IPS-NIHi11 (cell line): Measurements from ENCODE around the gene ISYNA1.

Experiments
- DNase-seq: peaks from one replicate; pipeline ENCODE4 v3.0.0; 2012; ENCODE audit warnings: mixed read lengths, low spot score

ISYNA1 gene

DNA sequence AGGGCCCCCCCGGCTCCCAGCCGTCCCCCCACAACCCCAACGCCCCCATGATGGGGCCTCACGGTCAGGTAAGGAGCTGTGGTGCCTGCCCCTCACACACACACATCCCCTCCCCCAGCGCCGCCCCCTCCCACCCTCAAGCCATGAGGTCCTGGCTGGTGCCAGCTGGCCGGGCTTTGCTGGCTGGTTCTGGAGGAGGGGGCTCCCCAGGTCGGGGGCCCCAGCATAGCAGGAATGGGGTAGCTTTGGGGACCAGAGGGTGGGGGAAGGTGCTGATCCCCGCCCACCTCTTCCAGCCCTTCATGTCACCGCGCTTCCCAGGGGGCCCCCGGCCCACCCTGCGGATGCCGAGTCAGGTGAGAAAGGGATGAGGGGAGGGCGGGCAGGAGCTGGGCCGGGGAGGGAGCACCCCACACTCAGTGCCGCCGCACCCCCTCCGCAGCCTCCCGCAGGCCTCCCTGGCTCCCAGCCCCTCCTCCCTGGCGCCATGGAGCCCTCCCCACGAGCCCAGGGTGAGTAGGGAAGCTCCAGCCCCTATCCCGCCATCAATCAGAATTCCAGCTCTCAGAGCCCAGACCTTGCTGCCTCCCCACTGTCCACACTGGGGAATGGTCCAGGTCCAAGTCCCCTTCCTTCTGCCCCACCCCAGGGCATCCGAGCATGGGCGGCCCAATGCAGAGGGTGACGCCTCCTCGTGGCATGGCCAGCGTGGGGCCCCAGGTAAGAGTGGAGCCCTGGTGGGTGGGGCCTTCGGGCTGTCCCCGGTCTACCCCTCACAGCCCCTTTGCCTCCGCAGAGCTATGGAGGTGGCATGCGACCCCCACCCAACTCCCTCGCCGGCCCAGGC lies 6.4 kb downstream of the ISYNA1 start:
- no peak for DNase-seq

DNA sequence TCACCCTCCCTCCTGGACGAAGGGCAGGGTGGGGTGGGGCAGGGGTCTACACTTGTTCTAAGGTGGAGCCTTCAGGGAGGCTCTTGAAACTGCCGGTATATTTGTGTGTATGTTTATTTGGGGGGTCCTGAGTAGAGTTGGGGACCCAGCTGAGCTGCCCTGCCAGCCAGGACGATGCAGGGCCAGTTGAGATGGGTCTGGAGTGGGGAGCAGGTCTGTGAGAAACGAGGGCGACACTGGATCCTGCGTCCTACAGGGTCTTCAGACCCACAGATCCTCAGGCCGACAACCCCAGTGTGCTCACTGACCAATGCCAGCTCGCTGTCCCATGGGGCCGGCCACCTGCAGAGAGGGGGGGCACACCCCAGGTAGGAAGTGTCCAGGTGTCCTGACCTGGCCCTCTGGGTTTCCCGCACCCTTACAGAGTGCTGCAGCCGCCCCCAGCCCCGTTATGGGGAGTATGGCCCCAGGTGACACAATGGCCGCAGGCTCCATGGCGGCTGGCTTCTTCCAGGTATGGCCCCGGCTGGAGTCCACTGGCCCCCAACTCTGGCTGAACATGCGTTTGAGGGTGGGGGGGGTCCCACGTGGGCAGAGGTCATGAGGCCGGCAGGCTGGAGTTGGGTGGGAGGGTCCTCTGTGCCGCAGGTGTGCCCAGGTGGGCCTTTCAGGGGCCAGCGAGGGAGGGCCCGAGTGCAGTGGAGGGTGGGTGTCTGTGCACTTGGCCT lies 7.4 kb downstream of the ISYNA1 start:
- no peak for DNase-seq

DNA sequence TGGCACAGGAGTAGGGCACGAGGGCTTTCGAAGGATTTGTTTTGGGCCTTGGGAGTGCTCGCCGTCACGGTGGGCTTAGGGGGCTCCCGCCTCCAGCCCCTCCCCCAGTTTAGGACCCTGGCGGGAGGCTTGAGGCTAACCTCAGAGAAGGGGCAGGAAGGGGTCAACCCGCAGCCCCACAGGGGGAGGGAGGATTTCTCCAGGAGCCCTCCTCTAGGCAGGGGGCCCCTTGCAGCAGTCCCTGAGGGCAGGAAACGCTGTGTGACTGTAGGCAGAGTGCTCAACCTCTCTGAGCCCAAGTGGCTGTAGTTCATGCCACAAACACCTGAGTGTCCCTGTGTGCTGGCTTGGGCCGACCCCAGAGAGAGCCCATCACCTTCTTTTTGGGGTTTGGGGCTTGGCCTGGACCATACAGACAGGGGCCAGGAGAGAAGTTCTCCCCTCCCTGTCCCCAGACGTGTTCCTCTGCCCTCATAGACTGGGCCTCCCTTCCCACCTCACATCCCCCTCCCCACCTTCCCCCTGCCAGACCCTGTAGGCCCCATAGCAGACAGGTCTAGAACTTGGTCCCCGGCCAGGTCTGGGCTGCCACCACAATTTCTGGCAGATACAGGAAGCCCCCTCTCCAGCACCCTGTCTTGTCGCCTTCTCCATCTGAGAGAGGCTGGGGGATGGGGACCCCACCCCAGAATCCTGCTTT lies 8.1 kb downstream of the ISYNA1 start:
- DNase-seq = no peak

DNA sequence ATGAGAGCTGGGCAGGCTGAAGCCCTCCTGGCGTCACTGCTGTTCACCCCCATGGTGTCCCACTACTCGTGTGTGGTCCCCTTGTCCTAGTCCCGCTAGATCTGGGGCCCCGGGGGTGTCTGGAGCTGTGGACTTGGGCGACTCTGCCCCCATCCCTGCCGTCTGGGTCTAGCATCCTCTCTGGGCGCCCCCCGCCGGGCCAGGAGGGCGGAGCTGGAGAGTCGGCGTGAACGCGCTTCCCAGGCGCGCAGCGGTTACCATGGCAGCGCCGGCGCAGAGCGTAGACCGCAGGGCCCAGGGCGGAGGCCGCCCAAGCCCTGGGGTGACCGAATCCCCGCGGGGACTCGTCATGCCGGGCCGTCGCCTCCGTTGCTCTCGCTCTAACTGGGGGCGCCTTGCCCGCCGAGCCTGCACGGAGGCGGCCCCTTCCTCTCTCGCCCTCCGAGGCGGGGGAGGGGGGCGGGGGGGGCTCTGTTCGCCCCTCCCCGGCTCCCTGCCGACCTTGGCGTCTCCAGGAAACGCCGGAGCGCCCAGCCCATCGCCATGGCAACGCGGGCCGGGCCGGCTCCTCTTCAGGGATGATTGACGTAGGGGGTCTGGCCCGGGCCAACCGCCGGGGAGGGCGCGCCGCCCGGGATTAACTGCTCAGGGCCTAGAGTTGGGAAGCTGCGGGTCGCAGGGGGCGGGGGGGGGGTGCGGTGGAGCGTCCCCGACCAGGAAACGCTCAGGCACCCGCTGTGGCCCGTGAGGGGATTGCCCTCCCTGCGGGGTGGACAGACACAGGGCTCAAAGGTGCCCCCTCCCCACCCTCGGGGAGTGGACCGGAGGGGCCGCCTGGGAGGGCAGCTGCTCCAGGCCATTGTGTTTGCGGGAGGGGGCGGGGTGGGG lies 8.9 kb downstream of the ISYNA1 start:
- DNase-seq = peak; percentile 95

DNA sequence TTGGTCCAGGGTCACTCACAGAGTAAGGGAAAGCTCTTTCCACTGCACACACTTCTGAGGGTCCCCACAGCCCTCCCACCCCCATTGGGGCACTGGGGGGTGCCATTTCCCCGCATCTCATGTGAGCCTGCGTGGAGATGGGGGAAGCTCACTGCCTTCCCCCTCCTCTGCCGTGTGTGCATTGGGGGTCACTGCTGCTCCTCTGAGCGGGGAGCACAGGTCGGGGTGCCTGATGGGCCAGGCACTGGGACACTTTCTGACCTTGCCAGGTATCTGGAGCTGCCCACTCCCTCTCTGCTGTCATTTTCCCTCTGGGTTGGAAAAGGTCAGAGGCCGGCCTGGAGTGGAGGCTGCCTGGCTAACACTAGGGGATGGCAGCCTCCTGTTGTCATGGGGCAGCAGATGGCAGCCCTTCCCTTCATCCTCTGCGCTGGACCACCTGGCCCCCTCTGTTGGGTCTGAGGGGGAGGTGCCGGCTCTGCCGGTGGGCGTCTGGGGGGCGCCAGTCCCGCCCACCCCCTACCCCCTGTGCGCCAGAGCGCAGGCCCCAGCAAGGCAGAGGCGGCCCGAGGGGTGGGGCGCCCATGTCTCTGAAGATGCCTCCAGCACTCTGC lies 9.7 kb downstream of the ISYNA1 start:
- no peak for DNase-seq

DNA sequence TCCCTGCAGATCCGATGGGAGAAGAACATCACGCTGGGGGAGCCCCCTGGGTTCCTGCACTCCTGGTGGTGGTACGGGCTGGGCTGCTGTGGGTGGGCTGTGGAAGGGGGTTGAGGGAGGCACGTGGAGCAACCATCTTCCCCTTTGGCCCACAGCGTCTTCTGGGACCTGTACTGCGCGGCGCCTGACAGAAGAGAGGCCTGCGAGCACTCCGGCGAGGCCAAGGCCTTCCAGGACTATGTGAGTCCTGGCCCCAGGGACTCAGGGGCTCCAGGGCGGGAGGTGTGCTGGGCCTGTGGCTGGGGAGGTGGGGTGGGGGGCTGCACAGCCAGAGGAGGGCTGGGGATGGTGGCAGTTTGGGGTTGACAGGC lies 10.2 kb downstream of the ISYNA1 start:
- no peak for DNase-seq

DNA sequence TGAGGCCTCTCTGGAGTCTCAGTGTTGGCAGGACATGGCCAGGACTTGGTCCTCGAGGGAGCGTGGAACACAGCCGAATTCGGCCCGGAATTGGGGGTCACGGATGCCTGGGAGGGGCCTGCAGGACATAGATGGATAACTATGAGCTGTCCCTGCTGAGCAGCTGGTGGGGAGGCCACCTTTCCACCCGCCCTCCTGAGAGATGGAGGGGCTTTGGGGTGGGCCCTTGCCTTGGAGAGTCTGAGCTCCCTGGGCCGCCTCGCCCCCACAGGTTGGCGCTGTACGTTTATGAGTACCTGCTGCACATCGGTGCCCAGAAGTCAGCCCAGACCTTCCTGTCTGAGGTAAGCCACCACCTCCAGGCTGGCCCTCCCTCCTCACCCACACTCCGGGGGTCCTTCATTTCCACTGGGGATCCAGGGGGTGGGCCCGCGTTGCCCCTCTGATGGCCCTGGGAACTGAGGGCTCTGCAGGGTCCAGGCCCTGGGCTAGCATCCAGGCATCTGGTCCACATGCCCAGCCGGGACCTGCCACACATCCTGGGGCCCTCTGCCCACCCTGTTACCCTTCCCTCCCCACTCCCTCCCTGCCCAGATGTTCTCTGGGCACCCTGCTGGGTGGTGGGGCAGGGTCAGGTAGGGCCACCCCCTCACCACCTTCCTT lies 10.7 kb downstream of the ISYNA1 start:
- DNase-seq = no peak

DNA sequence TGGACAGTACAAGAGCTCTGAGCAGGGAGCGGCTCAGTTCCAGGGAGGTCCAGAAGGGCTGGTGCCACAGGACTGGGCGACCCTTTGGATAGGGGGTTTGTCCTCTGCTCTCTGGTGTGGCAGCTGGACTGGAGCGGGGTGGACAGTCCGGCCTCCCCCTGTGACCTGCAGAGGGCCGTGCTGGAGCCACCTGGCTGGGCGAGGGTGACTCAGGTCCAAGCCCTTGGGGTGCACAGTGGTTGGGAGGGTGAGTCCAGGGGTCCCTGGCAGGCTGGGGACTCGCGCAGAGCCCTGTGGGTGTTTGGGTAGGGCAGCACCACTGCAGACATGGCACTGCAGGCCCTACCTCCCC lies 11.5 kb downstream of the ISYNA1 start:
- DNase-seq = no peak

DNA sequence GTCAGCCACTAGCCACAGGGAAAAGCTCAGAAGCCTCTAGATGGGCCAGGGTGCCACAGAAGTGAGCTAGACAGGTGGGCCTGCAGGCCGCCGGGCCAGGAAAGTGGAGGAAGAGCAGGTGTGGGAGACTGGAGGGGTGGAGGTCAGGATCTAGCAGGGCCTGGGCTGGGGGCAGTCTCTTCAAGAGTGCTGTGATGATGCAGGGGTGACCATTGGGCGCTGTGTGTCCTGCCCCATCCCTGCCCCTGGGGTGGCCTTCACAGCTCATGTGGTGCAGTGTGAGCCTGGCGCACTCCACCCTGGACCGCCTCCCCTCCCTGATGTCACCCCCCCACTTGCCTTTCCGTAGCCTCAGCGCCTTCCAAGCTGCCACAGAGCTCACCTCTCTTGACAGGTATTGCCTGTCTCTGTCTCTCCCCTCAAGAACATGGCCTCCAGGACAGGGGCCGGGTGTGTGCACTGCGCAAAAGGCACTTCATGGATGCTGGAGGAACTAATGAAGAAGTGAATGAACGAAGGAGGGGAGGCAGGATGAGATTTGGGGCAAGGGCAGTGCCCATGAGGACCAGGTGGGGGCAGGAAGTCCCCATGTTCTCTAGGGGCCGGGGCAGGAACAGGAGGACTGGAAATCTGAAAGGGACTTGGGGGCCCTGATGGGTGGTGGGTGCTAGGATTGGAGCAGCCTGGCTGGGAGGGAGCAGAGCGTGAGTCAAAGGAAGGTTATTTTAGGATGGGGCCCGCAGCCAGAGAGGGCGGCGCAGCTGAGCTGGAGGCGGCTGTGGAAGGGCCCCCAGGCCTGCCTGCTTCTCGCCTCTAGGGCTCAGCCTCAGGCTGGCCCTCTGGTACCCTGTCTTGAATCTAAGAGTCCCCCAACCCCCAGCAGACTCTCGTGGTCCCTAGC lies 12.2 kb downstream of the ISYNA1 start:
- DNase-seq = no peak

DNA sequence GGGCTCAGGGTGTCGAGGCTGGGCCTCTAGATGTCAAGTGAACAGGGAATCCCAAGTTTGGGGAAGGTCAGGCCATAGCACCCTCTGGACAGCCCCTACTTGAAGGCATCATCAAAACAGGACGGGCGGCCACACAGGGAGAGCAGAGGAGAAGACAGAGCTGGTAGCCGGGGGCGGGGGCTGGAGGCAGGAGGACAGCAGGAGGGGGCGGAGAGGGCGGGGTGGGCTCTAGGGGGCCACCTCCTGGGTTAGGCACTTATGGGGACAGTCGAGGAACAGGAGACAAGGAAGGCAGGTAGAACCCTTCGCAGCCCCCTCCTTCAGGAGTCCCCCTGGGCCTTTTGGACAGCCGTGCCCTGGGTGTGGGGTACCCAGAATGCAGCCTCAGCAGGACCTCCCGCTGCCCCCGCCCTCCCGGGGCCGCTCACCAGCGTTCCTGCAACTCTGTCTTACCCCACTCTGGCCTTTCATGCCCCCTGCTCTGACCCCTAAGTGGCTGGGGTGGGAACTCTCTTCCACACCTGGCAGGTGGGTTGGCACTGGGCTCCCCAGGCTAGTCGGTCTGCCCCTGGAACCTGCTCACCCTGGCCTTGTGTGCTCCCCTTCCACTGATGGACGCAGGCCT lies 12.9 kb downstream of the ISYNA1 start:
- DNase-seq = no peak

DNA sequence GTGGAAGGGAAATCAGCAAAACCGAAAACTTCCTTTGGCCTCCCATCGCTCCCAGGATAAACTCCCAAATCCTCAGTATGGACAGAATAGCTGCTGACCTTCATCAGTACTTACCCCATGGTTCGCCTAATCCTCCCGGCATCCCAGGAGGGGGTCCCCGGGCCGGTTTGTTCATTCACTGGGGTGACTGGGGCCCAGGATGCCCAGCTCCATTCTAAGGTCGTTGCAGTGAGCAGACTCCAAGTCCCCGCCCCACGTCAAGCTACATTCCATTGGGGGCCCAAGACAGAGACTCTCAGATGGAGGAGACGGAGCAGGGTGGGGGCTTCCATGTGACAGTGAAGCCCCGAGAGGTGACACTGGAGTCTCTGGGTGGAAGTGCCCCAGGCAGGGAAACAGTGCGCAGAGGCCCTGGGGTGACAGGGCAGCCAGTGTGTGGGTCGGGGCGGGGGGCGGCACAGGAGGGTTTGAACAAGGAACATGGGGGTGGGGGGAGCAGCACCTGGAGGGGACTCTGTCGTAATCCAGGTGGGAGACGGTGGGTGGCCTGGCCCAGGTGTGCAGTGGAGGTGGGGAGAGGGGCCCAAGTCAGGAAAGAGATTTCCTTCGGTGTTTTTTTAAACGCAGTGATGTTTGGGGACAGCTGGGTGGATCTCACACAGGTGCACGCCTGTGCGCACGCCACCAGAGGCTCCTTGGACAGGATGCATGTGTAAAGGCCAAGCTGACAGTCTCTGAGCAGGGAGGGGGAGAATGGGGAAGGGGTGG lies 13.6 kb downstream of the ISYNA1 start:
- no peak for DNase-seq

DNA sequence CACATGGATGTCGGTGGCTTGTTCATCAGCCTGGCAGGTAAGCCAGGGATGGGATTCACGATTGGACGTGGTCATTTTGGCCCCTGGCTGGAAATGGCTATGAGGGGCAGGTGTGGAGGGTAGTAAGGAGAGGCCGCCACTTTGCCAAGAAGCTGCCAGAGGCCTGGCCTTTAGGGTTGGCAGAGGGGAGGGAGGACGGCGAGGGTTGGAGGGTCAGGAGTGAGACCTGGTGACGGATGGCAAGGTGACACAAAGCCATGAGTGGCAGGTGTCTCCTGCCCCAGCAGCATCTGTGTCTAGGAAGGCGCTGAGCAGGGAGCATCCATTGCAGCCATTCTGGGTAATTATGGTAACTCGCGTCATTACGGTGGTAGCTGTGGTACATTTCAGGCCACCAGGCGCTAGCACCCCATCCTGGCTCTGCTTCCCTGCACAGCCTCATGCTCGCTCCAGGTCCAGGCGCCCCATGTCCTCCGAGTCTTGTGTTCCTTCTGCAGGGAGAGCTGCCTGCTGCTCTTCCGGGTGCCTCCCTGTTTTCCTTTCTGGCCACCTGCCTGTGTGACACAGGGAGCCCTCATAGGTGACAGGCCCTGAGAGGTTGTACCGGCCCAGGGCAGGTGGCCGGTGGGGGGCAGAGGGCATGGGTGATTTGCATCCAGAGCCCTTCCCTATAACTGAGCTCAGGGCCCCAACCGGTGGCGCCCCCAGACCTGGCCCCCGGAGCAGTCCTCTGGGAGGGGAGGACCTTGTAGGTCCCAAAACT lies 14.5 kb downstream of the ISYNA1 start:
- no peak for DNase-seq

DNA sequence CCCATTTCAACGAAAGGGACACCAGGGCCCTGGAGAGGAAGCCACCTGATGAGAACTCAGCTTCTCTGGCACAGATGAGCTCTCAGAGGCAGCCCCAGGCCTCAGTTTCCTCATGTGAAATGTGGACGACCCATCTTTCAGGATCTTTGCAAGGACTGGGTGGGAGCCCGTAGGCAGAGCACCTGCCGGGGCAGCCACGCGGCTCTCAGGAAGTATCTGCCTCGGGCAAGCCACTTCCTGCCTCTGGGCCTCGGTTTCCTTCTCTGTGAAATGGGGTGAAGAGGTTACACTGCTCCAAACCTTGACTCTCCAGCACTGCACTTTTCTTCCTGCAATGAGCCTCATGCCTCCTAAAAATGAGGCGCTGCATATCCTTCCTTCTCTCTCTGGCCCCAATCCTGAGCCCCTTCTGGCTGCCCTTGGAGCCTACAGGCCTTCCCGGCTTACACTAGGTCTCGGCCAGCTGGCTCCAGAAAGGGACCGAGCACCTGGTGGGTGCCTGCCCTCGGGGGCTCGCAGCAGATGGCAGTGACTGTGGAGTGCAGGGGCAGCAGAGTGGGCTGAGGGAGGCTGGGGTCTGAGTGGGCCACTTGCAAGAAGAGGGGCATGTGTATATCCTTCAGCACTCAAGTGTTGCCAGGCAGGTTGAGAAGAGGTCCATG lies 15.3 kb downstream of the ISYNA1 start:
- DNase-seq = no peak

DNA sequence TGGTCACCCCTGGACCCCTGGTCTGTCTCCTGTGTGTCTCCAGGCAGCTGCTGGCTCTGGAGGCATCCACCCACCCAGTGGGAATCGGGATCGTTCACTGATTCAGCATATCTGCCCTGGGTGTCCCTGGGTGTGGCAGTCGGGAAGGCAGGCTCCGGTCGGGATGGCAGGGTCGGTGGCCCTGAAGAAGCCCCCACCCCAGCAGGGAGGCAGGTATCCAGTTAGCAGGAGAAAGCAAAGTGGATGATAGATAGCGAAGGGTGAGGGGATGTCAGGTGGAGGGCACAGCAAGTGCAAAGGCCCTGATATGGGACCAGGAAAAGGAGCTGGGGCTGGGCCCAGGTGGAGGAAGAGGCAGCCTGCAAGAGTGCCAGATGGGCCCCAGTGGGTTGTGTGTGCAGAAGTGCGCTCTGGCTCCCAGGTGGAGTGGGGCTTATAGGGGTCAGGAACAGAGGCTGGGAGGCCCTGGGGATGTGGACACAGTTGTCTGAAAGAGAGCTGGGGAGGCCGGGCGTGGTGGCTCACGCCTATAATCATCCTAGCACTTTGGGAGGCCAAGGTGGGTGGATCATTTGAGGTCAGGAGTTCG lies 16.5 kb downstream of the ISYNA1 start:
- DNase-seq = no peak

DNA sequence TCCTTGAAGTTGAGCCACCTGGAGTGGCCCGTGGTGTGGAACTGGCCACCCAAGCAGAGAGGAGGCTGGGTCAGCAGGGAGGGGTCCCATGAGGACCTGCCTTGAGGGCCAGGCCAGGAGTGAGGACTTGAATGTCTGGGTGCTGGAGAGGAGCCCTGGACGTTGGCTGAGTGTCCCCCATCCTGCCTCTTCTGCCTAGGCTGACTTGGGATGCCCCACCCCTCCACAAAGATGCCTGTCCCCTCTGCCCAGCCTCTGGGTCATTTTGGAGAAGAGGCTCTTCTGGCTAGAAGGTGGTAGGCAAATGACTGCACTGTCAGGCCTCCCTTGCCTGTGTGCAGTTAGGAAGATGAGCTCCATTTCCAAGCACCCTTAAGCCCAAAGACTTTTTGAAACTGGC lies 17.0 kb downstream of the ISYNA1 start:
- DNase-seq = no peak

DNA sequence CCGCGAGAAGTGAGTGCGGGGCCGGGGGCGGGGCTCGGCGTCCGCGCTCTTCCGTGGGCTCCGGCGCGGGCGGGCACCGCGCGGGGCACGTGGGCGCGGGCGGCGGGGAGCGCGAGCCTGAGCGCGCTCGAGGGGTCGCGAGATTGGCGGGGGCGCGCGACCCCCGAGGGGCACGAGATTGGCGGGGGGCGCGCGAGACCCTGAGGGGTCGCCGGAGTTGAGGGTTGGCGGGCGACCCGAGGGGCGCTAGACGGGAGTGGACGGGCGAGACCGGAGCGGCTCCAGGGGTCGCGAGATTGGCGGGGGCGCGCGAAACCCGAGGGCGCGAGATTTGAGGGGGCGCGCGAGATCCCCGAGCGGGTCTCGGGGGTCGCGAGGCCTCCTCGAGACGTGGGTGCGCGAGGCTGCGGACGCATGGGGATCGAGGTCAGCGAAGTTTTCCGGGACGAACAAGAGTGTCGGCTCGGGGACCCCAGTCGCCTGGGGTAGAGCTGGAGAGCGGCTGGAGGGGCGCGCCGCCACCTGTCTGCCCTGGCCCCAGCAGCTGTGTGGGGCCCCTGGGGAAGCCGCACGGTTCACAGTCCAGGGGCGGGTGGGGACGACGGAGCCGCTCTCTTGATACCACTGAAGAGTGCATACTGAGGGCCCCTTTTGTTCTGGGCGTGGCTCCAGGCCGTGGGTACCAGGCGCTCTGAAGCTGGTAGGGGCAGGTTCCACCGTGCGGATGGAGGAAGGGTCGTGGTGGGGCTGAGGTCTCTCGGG lies 18.1 kb downstream of the ISYNA1 start:
- peak; percentile 42 for DNase-seq
